GM12891 (cell line): ENCODE data around the gene TCP11L1.

Source experiments
- POLR2A ChIP-seq: IDR thresholded peaks from 2 replicates; pipeline ENCODE4 v1.6.1; 2011; ENCODE audit warnings: low read depth, low read length, control low read depth
- POLR2AphosphoS5 ChIP-seq: IDR thresholded peaks from 2 replicates; pipeline ENCODE4 v1.6.1; 2011; ENCODE audit warnings: low read depth, low read length, control low read depth
- POU2F2 ChIP-seq: IDR thresholded peaks from 2 replicates; pipeline ENCODE4 v1.6.1; 2011; ENCODE audit warnings: low read depth, mild to moderate bottlenecking, control low read depth, low read length, moderate library complexity
- SPI1 ChIP-seq: IDR thresholded peaks from 2 replicates; pipeline ENCODE4 v1.6.1; 2011; ENCODE audit warnings: low read depth, low read length, control low read depth
- TAF1 ChIP-seq: IDR thresholded peaks from 2 replicates; pipeline ENCODE4 v1.6.1; 2011; ENCODE audit warnings: low read depth, low read length, control low read depth

DNA sequence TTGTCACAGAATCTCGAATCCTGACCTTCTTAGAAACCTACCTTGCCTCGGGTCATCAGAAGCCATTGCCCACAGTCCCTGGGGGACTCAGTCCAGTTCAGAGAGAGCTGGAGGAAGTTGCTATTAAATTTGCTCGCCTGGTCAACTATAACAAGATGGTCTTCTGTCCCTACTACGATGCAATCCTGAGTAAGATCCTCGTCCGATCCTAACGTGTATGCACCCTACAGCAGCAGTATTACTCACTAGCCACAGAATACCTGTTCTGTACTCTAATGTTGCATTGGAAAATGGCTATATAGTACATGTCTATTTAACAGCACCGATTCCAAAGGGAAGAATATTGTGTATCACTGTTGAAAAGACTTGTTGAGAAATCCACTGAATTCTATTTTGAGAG is 33.1 kb downstream of the TCP11L1 start:
- TF ChIP-seq POLR2AphosphoS5: no peak
- TF ChIP-seq TAF1: no peak
- TF ChIP-seq POLR2A: no peak
- TF ChIP-seq SPI1: no peak
- no peak for TF ChIP-seq POU2F2
